22Rv1 (cell line): ENCODE results near the gene TMEM154.

Experiments used
- H3K27ac ChIP-seq: fragments of 450-650 bp; 2 replicates; pipeline ENCODE4 v1.5.1; 2017
- ZFX ChIP-seq: fragments of 450-650 bp; IDR thresholded peaks from 2 replicates; pipeline ENCODE4 v1.6.1; 2017; ENCODE audit warnings: antibody characterized with exemption, borderline replicate concordance
- TF ChIP-seq, protein P1 (sequence below): fragments of 450-650 bp; IDR thresholded peaks from 2 replicates; pipeline ENCODE4 v1.5.1; 2017; ENCODE audit warnings: mild to moderate bottlenecking

Gene TMEM154, protein sequence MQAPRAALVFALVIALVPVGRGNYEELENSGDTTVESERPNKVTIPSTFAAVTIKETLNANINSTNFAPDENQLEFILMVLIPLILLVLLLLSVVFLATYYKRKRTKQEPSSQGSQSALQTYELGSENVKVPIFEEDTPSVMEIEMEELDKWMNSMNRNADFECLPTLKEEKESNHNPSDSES

DNA sequence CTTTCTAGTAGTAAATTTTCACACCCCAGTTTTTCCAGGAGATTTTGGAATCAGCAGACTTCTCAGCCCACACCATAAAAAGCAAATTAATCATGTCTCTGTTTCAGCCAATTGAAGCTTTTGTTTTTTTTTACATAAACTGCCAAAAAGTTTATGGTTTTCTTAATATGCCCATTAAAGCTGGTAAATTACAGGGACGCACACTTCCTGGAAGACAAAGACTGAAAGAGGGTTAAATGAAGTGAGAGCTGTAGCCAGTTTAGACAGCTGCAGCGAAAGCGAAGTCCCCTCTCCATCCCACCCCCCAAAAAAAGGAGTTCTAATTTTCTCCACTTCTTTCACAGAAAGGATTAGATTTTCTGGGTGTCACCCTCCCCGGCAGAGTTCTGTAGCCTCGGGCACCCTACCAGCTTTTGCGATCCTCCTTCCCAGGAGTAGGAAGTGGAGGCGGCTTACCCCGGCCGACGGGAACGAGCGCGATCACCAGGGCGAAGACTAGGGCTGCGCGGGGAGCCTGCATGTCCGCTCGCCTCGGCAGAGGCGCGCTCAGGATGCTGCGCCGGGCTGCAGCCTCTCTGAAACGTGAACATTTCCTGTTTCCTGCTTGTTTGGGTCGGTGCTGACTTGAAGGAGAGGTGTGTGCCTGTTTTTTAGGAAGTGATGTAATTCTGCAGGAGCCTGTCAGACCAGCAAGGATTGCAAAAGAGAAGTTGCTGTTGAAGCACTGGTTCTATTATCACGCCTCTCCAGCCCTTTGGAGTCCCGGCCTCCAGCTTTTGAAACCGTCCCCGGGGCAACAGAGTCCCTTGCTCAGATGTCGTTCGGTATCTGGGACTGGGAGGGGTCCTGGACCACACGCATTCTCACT, at the start of gene TMEM154:
Gene TMEM154, minus strand, starts transcription at position 584 of the 868 bp plus-strand sequence. Its CDS starts 64 bp downstream, at position 520.
- no peak within 1 kb of the TSS for H3K27ac ChIP-seq
- TF ChIP-seq ZFX = no peak
- TF ChIP-seq, protein P1, sequence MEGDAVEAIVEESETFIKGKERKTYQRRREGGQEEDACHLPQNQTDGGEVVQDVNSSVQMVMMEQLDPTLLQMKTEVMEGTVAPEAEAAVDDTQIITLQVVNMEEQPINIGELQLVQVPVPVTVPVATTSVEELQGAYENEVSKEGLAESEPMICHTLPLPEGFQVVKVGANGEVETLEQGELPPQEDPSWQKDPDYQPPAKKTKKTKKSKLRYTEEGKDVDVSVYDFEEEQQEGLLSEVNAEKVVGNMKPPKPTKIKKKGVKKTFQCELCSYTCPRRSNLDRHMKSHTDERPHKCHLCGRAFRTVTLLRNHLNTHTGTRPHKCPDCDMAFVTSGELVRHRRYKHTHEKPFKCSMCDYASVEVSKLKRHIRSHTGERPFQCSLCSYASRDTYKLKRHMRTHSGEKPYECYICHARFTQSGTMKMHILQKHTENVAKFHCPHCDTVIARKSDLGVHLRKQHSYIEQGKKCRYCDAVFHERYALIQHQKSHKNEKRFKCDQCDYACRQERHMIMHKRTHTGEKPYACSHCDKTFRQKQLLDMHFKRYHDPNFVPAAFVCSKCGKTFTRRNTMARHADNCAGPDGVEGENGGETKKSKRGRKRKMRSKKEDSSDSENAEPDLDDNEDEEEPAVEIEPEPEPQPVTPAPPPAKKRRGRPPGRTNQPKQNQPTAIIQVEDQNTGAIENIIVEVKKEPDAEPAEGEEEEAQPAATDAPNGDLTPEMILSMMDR = no peak

DNA sequence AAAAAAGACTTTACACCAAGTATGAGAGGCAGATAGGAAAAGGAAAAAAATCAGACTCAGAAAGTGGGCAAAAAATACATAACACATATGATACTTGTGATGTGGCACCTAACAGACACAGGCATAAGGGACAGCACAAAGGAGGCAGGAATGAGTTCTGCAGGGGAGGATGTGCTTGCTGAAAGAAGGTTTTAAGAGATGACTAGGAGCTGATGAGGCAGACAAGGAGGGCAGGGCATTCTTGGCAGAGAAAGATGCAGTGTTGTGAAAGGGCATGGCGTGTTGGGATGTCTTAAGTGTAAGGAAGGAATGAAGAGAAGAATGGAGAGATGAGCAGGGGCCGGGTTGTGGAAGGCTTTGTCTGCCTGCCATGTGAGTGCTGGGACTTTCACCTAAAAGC, 49.7 kb upstream of the TMEM154 start:
- TF ChIP-seq ZFX = no peak
- TF ChIP-seq, protein P1 = no peak
- H3K27ac ChIP-seq = no peak overlapping the region

DNA sequence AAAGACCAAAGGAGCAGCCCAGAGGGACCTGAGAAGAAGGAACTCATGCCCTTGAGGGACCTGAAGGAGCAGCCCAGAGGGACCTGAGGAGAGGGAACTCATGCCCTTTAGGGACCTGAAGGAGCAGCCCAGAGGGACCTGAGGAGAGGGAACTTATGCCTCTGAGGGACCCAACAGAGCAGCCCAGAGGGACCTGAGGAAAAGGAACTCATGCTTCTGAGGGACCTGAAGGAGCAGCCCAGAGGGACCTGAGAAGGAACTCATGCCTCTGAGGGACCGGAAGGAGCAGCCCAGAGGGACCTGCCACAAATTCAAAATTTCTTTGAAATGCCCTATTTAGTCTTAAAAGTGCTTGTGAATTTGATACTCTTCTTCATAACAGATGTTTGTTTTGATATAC, 48.5 kb upstream of the TMEM154 start:
- TF ChIP-seq ZFX = no peak
- TF ChIP-seq, protein P1 = no peak
- no peak overlapping the region for H3K27ac ChIP-seq

DNA sequence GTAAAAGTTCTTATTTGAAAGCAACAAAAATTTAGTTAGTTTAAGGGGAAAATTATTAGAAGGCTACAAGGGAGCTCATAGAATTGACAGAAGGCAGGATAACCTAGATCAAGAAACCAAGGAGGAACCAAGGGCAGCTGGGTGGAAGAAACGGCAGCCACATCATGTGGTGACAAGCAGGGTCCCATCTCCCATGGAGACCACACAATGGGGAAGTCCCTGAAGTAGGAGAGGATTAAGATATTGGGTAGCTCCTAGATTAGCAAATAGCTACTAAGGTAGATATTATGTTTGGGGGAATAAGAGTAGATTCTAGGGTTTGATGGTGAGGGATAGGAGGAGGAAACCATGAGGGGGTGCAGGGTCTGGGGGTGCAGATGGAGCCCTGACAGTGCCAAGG, 48.0 kb upstream of the TMEM154 start:
- no peak overlapping the region for H3K27ac ChIP-seq
- TF ChIP-seq, protein P1 = no peak
- TF ChIP-seq ZFX = no peak

DNA sequence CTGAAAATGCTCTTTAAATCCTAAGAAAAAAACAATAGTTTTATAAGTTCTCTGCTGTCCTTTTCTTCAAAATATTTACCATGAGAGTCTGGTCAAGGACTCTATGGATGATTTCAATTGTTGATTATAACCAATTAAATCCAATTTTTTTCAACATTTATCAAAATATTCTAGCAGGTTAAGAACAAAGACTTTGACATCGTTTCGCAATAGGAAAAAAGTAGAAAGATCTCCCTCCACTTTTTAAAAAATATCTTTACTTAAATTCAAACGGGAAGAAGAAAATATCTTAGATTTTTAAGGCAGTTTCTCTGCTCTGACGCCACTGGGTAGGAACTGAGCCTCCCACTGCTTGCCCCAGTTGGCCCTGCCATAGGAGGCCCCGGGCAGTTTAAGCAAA, 44.7 kb upstream of the TMEM154 start:
- H3K27ac ChIP-seq = no peak overlapping the region
- TF ChIP-seq ZFX = no peak
- TF ChIP-seq, protein P1 = no peak

DNA sequence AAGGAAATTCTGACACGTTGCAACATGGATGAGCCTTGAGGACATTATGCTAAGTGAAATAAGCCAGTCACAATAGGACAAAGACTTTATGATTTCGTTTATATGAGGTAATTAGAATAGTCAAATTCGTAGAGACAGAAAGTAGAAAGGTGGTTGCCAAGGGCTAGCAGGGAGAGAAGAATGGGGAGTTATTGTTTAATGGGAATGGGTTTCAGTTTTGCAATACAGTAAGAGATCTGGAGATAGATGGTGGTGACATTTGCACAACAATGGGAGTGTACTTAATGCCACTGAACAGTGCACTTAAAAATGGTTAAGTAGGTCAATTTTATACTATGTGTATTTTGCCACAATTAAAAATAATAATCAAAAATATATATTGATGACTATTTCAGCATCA, 43.4 kb upstream of the TMEM154 start:
- no peak overlapping the region for H3K27ac ChIP-seq

More for the DNA sequence above, 43.4 kb upstream of the TMEM154 start:
- TF ChIP-seq, protein P1 = no peak
- TF ChIP-seq ZFX = no peak
